Esophagus squamous epithelium (tissue), 4 donors: ENCODE data around the gene RNU6-9.

Experiments used
- CTCF ChIP-seq, 6 experiments: fragments of 450-650 bp in 4 of 6; fragments of 200-600 bp in 2 of 6; sonication (generic) in 2 of 6; IDR thresholded peaks; one replicate each; pipeline ENCODE4 v1.5.1; 2016 to 2019; ENCODE audit warnings: antibody characterized with exemption in 6 of 6, mild to moderate bottlenecking in 4 of 6, moderate library complexity in 4 of 6
- POLR2A ChIP-seq, 4 donors: fragments of 450-650 bp; IDR thresholded peaks; one replicate each; pipeline ENCODE4 v1.6.1; 2017; ENCODE audit warnings: antibody characterized with exemption in 4 of 4, mild to moderate bottlenecking in 4 of 4, moderate library complexity in 3 of 4

GRCh38 chr19:897442-898039 lies 4.3 kb downstream of the RNU6-9 start:
- no peak for TF ChIP-seq POLR2A (IDR thresholded peaks at IDR 0.05)
- no peak for TF ChIP-seq CTCF (IDR thresholded peaks at IDR 0.05)
